CD4-positive, alpha-beta T cell treated with Interleukin-2 at 100 ng/mL for 4 hours (primary cell): ENCODE results near the gene MYCL.
"Not testable (repeated sequence)": the region's sequence is repeated elsewhere in the genome, so short reads cannot be mapped to it uniquely, and the experiment has no call there.

Experiments used
- DNase-seq: peaks from one replicate; pipeline ENCODE4 v3.0.0-alpha.2; 2020; ENCODE audit warnings: low spot score

The MYCL gene

DNA sequence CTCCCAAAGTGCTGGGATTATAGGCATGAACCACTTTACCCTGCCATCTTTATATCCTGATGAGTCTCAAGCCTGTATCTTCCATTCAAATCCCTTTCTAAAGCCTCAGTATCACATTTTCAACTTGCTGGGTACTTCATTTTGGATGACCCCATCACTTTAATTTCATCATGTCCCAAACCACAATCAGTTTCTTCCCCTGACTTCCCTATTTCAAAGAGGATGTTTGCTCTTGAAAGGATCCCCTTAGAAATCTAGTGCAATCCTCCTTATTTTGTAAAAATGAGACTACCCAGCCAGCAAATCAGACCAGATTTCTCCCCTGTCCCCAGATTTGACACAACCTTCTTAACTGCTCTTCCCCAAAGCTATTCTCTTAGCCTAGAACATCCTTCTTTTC lies 11.4 kb downstream of the MYCL start:
- DNase-seq: no peak

GRCh38 chr1:39886757-39887231 lies 14.9 kb downstream of the MYCL start:
- no peak for DNase-seq

- DNase-seq: no peak
These were observed 16.2 kb downstream of the MYCL start for GRCh38 chr1:39885516-39885915.

DNA sequence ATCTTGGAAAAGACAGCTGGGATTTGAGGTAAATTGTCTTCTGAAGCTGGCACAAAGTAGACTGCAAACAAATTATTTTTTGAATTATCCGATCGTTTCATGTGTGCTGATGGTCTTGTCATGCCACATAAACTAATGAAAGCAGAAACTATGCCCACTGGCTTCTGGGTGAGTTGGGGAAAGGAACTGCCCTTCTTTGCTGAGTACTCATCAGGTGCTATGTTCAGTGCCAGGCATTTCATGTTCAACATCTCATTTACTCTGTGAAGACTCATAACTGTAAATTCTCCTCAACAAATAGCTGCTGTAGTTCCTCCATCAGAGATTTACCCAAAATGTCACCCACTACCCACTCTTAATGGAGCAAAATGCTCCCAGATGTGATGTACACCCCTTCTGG lies 19.6 kb downstream of the MYCL start:
- DNase-seq: no peak

- no peak for DNase-seq
These were observed 23.4 kb downstream of the MYCL start for GRCh38 chr1:39877980-39878956.

- DNase-seq: no peak
These were observed 24.4 kb downstream of the MYCL start for GRCh38 chr1:39877231-39877778.

- DNase-seq: no peak
These were observed 25.6 kb downstream of the MYCL start for GRCh38 chr1:39876144-39876543.

GRCh38 chr1:39872698-39873097 lies 29.0 kb downstream of the MYCL start:
- DNase-seq: no peak

- DNase-seq: no peak
These were observed 29.9 kb downstream of the MYCL start for GRCh38 chr1:39871796-39872195.

DNA sequence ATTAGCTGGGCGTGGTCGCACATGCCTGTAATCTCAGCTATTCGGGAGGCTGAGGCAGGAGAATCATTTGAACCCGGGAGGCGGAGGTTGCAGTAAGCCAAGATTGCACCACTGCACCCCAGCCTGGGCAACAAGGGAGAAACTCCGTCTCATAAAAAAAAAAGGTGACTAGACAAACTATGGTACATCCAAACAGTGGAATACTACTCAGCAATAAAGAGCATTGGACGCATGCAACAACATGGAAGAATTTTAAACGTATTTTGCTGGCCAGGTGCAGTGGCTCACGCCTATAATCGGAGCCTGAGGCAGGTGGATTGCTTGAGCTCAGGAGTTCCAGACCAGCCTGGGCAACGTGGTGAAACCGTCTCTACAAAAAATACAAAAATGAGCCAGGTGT lies 30.7 kb downstream of the MYCL start:
- DNase-seq: not testable (repeated sequence)

- DNase-seq: not testable (repeated sequence)
These were observed 32.1 kb downstream of the MYCL start for GRCh38 chr1:39869538-39870112.

- no peak for DNase-seq
These were observed 35.0 kb downstream of the MYCL start for GRCh38 chr1:39866767-39867166.

DNA sequence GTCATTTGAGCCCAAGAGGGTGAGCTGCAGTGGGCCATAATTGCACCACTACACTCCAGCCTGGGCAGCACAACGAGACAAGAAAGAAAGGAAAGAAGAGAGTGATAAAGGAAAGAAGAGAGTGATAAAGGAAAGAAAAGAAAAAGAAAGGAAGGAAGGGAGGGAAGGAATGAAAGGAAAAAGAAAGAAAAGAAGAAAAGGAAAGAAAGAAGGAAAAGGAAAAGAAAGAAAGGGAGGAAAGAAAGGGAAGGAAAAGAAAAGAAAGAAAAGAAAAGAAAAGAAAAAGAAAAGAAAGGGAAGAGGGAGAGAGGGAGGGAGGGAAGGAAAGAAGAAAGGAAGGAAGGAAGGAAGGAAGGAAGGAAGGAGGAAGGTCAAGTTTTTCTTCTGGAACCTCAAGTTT lies 36.0 kb downstream of the MYCL start:
- DNase-seq: no peak

DNA sequence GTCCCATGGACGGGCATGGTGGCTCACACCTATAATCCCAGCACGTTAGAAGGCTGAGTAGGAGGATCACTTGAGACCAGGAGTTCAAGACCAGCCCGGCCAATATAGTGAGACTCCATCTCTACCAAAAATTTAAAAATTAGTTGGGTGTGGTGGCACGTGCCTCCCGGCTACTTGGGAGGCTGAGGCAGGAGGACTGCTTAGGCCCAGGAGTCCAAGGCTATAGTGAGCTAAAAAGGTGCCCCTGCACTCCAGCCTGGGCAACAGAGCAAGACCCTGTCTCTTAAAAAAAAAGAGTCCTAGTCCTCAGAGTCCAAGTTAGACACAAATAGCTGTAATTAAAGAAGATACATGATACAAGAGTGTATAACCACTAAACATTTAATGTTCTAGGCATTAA lies 38.5 kb downstream of the MYCL start:
- no peak for DNase-seq

DNA sequence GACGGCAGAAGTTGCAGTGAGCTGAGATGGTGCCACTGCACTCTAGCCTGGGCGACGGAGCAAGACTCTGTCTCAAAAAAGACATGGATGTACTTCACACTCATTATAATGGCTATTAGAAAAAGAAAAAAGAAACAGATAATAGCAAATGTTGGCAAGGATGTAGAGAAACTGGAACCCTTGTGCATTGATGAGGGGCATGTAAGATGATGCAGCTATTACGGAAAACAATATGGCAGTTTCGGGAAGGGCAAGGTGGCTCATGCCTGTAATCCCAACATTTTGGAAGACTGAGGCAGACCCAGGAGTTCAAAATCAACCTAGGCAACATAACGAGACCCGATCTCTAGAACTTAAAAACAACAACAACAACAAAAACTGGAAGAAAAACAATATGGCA lies 40.7 kb downstream of the MYCL start:
- no peak for DNase-seq

GRCh38 chr1:39859859-39860812 lies 41.6 kb downstream of the MYCL start:
- no peak for DNase-seq

DNA sequence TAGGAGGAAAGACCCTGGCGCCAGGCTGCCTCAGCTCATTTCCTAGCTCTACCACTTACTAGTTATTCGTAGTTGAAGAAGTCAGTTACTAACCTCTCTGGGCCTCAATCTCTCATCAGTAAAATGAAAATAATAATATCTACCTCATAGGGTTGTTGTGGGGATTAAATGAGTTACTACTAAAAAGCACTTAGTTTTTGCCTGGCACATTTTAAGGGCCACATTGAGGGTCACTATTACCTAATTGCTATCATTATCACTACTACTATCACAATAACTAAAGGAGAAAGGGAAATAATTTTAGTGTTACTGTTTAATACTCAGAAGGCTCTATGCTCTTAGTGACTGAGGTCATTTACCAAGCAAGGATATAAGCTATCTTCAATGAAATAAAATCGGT lies 43.4 kb downstream of the MYCL start:
- DNase-seq: no peak

DNA sequence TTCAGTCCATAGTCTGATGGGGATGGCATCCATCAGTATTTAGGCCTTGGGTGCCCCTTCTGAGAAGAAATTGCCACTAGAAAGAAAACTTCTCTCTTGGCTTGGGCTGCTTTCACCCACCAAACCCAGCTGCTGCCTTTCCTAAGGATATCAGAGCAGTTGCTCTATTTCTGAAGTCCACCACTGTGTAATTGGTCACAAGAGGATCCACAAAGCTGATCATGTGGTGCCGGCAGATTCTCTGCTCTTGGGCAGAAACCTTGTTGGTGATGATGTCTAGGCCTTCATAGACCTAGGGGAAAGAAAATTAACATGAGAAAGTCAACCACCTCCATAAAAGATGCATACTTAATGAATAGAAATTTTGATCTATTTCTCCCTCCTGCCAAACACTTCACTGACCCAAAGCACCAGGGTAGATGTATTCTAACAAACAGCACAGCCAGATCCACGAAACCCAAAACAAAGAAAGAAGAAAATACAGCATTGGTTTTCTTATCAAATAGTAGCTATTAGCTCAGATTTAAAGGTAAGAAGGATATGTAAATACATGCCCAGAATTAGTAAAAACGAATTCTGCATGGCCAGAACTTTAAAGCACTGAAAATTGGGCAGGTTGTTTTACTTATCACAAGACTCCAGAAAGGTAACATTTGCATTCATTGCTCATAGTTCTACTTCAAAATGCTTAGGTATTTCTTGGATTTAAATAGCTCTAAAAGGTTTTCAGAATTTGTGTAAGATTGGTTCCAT lies 44.4 kb downstream of the MYCL start:
- DNase-seq: no peak

DNA sequence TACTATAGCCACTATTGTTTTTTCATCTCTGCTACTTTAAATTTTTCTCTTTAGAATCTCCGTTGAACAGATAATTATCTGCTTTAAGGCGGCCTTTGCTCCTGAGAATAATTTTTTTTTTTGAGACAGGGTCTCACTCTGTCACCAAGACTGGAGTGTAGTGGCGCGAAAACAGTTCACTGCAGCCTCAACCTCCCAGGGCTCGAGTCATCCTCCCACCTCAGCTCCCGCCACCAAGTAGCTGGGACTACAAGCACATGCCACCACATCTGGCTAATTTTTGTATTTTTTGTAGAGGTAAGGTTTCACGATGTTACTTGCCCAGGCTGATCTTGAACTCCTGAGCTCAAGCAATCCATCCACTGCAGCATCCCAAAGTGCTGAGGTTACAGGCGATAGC lies 47.0 kb downstream of the MYCL start:
- no peak for DNase-seq

- no peak for DNase-seq
These were observed 47.4 kb downstream of the MYCL start for GRCh38 chr1:39854314-39854713.

DNA sequence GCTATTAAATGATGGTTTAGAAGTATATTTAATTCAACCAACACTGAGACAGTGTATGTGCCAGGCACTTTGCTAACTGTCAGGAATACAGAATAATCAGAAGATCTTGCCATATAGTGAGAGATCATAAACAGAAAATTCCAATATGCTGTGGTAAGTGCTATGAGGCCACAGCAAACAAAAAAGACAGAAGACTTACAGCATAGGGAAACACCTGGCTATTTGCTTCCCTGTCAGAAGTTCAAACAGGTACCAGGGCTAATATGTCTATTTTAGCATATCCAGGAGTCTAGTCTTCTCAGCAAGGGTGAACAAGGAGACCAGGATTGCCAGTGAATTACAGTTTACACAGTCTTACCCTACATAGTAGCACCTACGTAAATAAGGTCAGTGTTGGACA lies 48.8 kb downstream of the MYCL start:
- no peak for DNase-seq
